Aortic smooth muscle cell (primary cell): ENCODE results near the gene SSTR1. TPM values are rescaled to one million over a fixed set of nuclear protein-coding genes. Genes with fewer than 3 reads are reported as not detected.

Experiments used
- total RNA-seq: library from RNA; depleted of rRNA; stranded (reverse); fragments of >200 nt; gene quantifications from 2 replicates; pipeline ENCODE4 v1.2.3, GENCODE V29; 2014

SSTR1 gene
- total RNA-seq: 0.66 and 1.1 TPM in 2 replicates

GRCh38 chr14:38207736-38208617, at the start of gene SSTR1:
SSTR1 (plus strand) TSS chr14:38207904; CDS start chr14:38209390, 1,486 bp downstream.

GRCh38 chr14:38255673-38256532, 48.2 kb downstream of the SSTR1 start, which contains the start of gene CLEC14A:
CLEC14A (minus strand) TSS chr14:38256093; CDS start chr14:38256022, 71 bp downstream.

Other genes starting within 250 kb of the SSTR1 start
- 2.5 and 4.4 TPM in 2 replicates for gene CLEC14A, start 48.2 kb downstream of the SSTR1 start, total RNA-seq